Prostate gland (tissue), 2 donors: Measurements from ENCODE around the gene RAB29. TPM values are rescaled to one million over a fixed set of nuclear protein-coding genes. Genes with fewer than 3 reads are reported as not detected.

Experiments
- DNase-seq: peaks from one replicate; pipeline ENCODE4 v3.0.0-alpha.2; 2019; ENCODE audit warnings: low spot score
- H3K27ac ChIP-seq, 2 donors: fragments of 200-600 bp; sonication (generic); 2 replicates each; pipeline ENCODE4 v1.5.1; 2017 to 2019
- H3K27me3 ChIP-seq: fragments of 200-600 bp; sonication (generic); replicated peaks from 2 replicates; pipeline ENCODE4 v1.5.1; 2019; ENCODE audit not compliant: insufficient read depth
- H3K36me3 ChIP-seq, 2 donors: fragments of 200-600 bp; sonication (generic); 1 replicate in 1 of 2; 2 replicates in 1 of 2; pipeline versions ENCODE4 v1.5.1 to v1.8.1; 2017 to 2019
- H3K4me1 ChIP-seq: fragments of 200-600 bp; sonication (generic); replicated peaks from 2 replicates; pipeline ENCODE4 v1.5.1; 2019
- H3K4me3 ChIP-seq, 2 donors: fragments of 200-600 bp; sonication (generic); 2 replicates each; pipeline ENCODE4 v1.5.1; 2017 to 2019
- H3K9me3 ChIP-seq: fragments of 200-600 bp; sonication (generic); 2 replicates; pipeline ENCODE4 v1.5.1; 2017
- CTCF ChIP-seq, 4 experiments: fragments of 200-600 bp in 2 of 4; fragments of 450-650 bp in 2 of 4; sonication (generic) in 2 of 4; IDR thresholded peaks; 1 replicate in 3 of 4; 2 replicates in 1 of 4; pipeline ENCODE4 v1.5.1; 2016 to 2019; ENCODE audit warnings: antibody characterized with exemption in 4 of 4, mild to moderate bottlenecking in 2 of 4, moderate library complexity in 2 of 4
- POLR2A ChIP-seq: fragments of 450-650 bp; IDR thresholded peaks from one replicate; pipeline ENCODE4 v1.6.1; 2016; ENCODE audit warnings: antibody characterized with exemption, mild to moderate bottlenecking
- POLR2AphosphoS5 ChIP-seq: sonication (generic); formaldehyde crosslinking; IDR thresholded peaks from one replicate; pipeline ENCODE4 v1.6.1; 2017; ENCODE audit warnings: antibody characterized with exemption
- WGBS: methylation state at CpG from one replicate; pipeline ENCODE4 v1.1.5; 2018; 5-methylcytosine and 5-hydroxymethylcytosine counted together
- intact Hi-C: fragments of 100-400 bp; cut with DNase I; formaldehyde crosslinking; loops from one replicate; pipeline ENCODE4 v1.14.2; 2022
- total RNA-seq, 2 donors: library from RNA; depleted of rRNA; stranded (reverse); fragments of >200 nt; gene quantifications; one replicate each; pipeline ENCODE4 v1.1.0, GENCODE V29; 2016

The RAB29 gene
- total RNA-seq, 2 donors from 2014 or later: 18.6 to 36.7 TPM

GRCh38 chr1:205767248-205767647, 8.0 kb downstream of the RAB29 start:
- no peaks in the 10 kb centered on the region for H3K27me3 ChIP-seq
- no peaks in the 10 kb centered on the region for H3K4me1 ChIP-seq
- no peaks in the 10 kb centered on the region for H3K9me3 ChIP-seq
- no peak overlapping the region for H3K4me3 ChIP-seq
- intact Hi-C loops: no loop called here
- no peaks in the 10 kb centered on the region for H3K36me3 ChIP-seq
- no peak overlapping the region for H3K27ac ChIP-seq
- WGBS: 69% methylated on average over 3 of the region's 3 CpGs
- TF ChIP-seq POLR2AphosphoS5 (no peak), POLR2A (no peak), CTCF (IDR thresholded peaks at IDR 0.05) (no peak)
- no peak for DNase-seq

GRCh38 chr1:205766570-205766969, 8.7 kb downstream of the RAB29 start:
- H3K4me3 ChIP-seq: no peak overlapping the region
- WGBS: 82% methylated on average over 3 of the region's 3 CpGs
- no peak for DNase-seq
- no peaks in the 10 kb centered on the region for H3K36me3 ChIP-seq
- no peak overlapping the region for H3K27ac ChIP-seq
- no peaks in the 10 kb centered on the region for H3K27me3 ChIP-seq
- H3K4me1 ChIP-seq: no peaks in the 10 kb centered on the region
- H3K9me3 ChIP-seq: no peaks in the 10 kb centered on the region
- intact Hi-C loops: no loop called here
- no peak for TF ChIP-seq CTCF (IDR thresholded peaks at IDR 0.05)
- TF ChIP-seq POLR2AphosphoS5: no peak
- TF ChIP-seq POLR2A: no peak

- Histone ChIP-seq H3K27ac (no peak overlapping the region), H3K4me3 (no peak overlapping the region), H3K36me3 (no peaks in the 10 kb centered on the region), H3K4me1 (no peaks in the 10 kb centered on the region), H3K27me3 (no peaks in the 10 kb centered on the region), H3K9me3 (no peaks in the 10 kb centered on the region)
- DNase-seq: no peak
- no peak for TF ChIP-seq POLR2AphosphoS5
- TF ChIP-seq CTCF (IDR thresholded peaks at IDR 0.05): no peak
- no peak for TF ChIP-seq POLR2A
- intact Hi-C loops: no loop called here
- WGBS: 61% methylated on average over 5 of the region's 5 CpGs
These were observed 9.2 kb downstream of the RAB29 start for GRCh38 chr1:205766038-205766437.

GRCh38 chr1:205764578-205764977, 10.7 kb downstream of the RAB29 start:
- H3K4me1 ChIP-seq: no peaks in the 10 kb centered on the region
- no peaks in the 10 kb centered on the region for H3K36me3 ChIP-seq
- no peak for DNase-seq
- intact Hi-C loops: no loop called here
- H3K4me3 ChIP-seq: no peak overlapping the region
- TF ChIP-seq CTCF (IDR thresholded peaks at IDR 0.05) (no peak), POLR2AphosphoS5 (no peak), POLR2A (no peak)
- no peak overlapping the region for H3K27ac ChIP-seq
- no peaks in the 10 kb centered on the region for H3K9me3 ChIP-seq
- H3K27me3 ChIP-seq: no peaks in the 10 kb centered on the region
- WGBS: 95% methylated on average over 2 of the region's 2 CpGs

- no peaks in the 10 kb centered on the region for H3K27me3 ChIP-seq
- no peak for DNase-seq
- no peaks in the 10 kb centered on the region for H3K4me1 ChIP-seq
- intact Hi-C loops: no loop called here
- H3K9me3 ChIP-seq: no peaks in the 10 kb centered on the region
- TF ChIP-seq POLR2A: no peak
- no peak for TF ChIP-seq CTCF (IDR thresholded peaks at IDR 0.05)
- TF ChIP-seq POLR2AphosphoS5: no peak
- no peaks in the 10 kb centered on the region for H3K36me3 ChIP-seq
- H3K27ac ChIP-seq: no peak overlapping the region
- no peak overlapping the region for H3K4me3 ChIP-seq
These were observed 11.3 kb downstream of the RAB29 start for GRCh38 chr1:205763980-205764379.
